Neural cell (in vitro differentiated cells): ENCODE measurements around the gene ATP5F1A.

ENCODE experiments used
- CTCF ChIP-seq: fragments of 450-650 bp; IDR thresholded peaks from 2 replicates; pipeline ENCODE4 v1.5.1; 2014; ENCODE audit warnings: antibody characterized with exemption, mild to moderate bottlenecking, moderate library complexity; ENCODE audit not compliant: poor library complexity, severe bottlenecking
- EP300 ChIP-seq: fragments of 450-650 bp; conservative IDR thresholded peaks from 2 replicates; pipeline ENCODE4 v1.6.1; 2014; ENCODE audit warnings: antibody characterized with exemption, mild to moderate bottlenecking, moderate library complexity; ENCODE audit not compliant: poor library complexity, severe bottlenecking
- EZH2 ChIP-seq: fragments of 200-600, 300-800 bp; shearing (Covaris generic), sonication (generic); IDR thresholded peaks from 2 replicates; pipeline ENCODE4 v1.6.1; 2014; ENCODE audit warnings: antibody characterized with exemption, low read length, borderline replicate concordance, mild to moderate bottlenecking; ENCODE audit not compliant: insufficient read depth, poor library complexity, severe bottlenecking
- MXI1 ChIP-seq: fragments of 450-650 bp; conservative IDR thresholded peaks from 2 replicates; pipeline ENCODE4 v1.6.1; 2014; ENCODE audit warnings: antibody characterized with exemption, mild to moderate bottlenecking; ENCODE audit not compliant: poor library complexity, severe bottlenecking
- POLR2AphosphoS5 ChIP-seq: IDR thresholded peaks from 2 replicates; pipeline ENCODE4 v1.6.1; 2012
- RAD21 ChIP-seq: fragments of 450-650 bp; conservative IDR thresholded peaks from 2 replicates; pipeline ENCODE4 v1.6.1; 2014; ENCODE audit warnings: antibody characterized with exemption, mild to moderate bottlenecking, moderate library complexity
- REST ChIP-seq: IDR thresholded peaks from 2 replicates; pipeline ENCODE4 v1.6.1; 2012; ENCODE audit warnings: borderline replicate concordance
- SMC3 ChIP-seq: fragments of 450-650 bp; conservative IDR thresholded peaks from 2 replicates; pipeline ENCODE4 v1.6.1; 2014; ENCODE audit warnings: antibody characterized with exemption, mild to moderate bottlenecking, moderate library complexity; ENCODE audit not compliant: poor library complexity
- TAF1 ChIP-seq: IDR thresholded peaks from 2 replicates; pipeline ENCODE4 v1.6.1; 2012; ENCODE audit warnings: low read depth

- TF ChIP-seq CTCF (no peak), REST (no peak), EP300 (no peak), TAF1 (no peak), RAD21 (no peak), POLR2AphosphoS5 (no peak), EZH2 (no peak), SMC3 (no peak), MXI1 (no peak)
These were observed 37.0 kb upstream of the ATP5F1A start for GRCh38 chr18:46134920-46135675.
